NCI-H446 treated with DMSO at 0.1 percent for 48 hours (cell line): Measurements from ENCODE around the gene RASSF4.

Source experiments
- DNase-seq: peaks from one replicate; lab custom pipeline; 2025; lab: John Stamatoyannopoulos, UW

Gene RASSF4

GRCh38 chr10:44928462-44928861 is 31.1 kb upstream of the RASSF4 start:
- no peak for DNase-seq

DNA sequence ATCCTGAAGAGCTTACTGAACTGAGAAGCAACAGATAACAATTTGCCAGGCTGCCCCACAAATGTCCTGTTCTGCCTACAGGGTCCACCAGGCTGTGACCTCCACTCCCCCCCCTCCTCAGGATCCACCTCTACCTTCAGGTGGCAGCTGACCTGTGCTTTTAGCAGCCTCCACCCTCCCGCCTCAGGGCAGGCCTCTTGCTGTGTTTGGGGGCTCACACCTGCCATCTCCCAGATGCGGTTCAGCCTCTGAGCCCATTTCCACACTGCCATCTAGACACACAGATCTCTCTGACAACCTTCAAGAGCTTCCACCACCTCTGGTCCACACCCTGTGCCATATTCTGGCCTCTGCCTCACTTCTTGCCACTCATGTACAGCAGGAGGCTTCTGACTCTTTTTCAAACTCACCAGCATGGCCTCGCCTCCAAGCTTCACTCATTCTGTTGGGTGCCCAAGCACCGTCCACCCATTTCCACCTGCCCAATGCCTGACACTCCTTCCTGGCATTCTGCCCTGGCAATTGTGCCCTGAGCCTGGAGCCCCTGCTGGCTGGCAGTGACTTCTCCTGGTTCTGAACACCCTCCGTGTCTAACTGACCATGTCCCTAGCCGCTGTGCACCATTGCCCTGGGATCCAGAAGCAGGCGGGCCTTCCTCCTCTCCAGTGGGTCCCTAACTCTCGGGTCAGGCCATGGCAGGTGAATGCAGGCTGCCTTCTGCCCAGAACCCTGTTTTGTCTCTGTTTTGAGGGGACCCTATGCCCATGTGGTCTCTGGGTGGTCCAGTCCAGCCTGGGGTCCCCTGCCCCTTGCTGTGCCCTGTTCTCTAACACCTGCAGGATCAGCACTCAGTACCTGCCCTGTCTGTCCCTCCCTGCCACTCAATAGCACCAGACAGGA is 30.0 kb upstream of the RASSF4 start:
- DNase-seq, result no peak

DNA sequence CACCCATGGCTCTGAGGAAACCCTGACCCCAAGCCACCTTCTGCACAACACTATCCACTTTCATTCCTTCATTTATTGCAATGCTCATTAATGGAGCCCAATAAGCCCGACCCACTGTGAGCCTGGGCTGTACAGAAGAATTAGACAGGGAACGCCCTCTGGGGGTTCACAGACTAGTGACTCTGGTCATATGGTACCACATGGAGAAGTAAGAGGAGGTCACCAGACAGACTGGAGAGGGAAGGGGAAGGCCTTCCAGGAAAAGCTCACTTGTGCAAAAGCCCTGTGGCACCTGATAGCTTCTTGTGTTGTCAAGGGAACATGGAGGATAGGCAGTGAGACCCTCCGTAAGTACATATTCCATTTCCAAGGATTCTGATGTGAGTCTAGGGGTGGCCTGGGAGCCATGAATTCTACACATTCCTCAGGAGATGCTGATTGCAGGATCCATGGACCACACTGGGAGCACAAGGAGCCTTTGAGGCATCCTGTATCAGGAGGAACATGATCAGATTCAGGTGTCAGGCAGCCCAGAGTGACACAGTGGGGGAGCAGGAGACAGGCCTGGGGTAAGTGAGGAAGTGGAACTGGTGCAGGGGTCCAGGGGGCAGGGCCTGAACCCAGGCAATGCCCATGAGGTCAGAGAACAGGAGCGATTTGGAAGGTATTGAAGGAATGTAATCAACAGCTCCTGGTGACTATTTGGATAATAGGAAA is 28.5 kb upstream of the RASSF4 start:
- DNase-seq, result no peak

DNA sequence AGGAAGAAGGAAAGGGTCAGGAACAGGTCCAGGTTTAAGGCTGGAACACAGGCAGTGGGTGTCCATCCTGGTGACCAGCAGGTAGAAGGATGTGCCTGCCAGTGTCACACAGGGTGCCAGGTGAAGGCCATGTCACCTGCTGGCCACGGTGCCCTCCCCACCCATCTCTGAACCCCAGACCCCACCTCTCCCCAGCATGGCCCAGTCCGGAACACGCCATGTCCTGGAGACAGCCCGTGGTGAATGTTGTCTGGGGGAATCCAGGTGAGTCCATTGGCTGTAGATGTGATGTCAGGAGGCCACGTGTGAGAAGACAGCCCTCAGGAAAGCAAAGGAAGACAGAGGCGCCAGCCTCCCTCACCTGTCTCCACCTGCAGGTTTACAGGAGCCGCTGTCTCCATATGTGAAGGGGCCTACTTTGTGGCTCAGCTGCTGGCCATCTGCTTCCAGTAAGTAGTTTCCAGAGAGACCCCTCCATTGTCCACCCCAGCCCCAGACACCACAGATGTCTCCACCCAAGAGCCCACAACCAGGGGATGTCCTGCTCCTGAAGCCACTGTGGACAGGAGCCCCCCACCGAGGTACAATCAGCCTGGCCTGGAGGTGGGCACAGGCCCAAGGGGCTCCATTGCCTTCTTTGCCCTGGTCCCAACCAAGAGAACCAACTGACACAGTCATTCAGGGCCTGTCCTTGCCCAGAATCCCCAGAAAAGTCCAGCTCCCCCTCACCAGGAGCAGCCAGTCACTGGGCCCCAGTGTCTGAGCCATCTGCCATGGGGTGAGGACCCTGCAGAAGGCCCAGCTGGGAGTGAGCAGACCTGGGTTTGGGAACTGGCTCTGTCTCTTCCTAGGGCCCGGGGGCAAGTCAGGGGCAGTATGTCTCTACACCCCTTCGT is 27.7 kb upstream of the RASSF4 start:
- no peak for DNase-seq

DNA sequence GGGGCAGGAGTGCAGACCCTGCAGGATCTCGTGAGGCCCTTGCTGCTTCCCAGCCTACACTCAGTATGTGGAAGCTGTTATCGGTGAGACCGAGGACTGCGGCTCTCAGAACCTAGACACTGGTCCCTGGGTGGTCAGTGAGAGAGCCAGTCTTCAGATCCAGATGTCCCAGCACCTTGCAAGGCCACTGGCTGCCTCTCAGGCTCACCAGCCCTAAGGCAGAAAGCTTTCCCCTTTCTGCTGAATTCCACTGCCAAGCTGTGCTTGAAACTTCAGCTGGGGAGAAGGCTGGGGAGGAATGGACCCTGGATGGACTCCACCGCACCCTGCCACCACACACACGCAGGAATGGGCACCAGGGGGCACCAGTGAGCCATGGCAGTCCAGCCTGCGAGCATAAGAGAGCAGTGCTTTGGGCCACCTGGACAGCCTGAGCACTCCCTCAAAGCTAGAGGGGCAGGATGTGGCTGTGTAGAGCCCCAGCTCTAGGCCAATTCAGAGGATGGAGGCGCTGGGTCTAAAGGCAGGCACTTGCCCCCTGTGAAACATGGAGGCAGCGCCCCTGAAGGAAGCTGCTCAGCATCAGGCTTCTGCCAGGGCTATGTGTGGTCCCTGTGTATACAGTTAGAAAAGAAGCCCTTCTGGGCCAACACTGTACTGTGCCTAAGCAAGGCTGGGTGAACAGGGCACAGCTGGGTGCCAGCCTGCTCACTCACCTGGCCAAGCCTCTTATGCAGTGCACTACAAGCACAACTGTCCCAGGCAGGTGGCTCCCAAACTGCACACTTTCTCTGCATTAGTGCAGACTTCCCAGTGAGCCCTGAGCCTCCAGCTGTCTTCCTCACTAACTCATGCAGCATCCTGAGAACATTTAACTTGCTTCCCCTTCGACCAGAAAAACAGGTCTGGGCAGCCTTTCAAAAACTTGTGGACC is 26.8 kb upstream of the RASSF4 start:
- DNase-seq, result no peak

DNA sequence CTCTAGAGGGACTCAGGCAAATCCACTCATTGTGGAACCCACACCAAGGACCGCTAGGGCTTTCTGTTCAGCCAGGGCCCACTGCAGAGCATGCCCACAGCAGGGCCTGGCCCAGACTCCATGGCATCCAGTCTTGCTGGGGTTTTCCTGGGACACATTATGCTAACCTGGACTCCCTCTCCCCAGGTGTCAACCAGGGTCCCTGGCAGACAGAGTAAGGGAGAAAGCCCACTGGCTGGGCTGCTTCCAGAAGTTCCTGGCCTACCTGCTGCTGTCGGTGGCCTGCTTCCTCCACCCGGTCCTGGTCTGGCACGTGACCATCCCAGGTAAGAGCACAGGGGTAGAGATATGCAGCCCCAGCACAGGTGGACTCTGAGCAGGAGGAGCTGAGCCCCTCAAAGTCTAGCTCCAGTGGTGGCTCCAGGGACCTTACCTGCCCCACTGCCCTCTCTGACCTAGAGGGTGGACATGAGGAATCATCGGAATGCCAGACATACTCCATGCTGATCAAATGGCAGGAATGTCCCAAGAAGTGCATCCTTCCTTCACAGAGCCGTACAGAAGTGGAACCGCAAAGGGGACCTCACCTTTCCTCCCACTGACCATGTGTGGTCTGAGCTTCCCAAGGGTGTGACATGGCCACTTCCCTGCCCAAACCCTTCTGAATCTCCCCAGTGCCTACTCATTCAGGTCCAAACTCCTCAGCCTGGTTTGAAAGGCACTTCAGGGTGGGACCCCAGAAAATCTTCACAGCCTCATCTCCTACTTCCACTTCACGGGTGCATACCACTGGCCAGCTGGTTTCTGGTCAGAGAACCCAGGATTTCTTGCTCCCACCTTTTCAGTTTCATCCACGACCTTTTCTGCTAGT is 25.9 kb upstream of the RASSF4 start:
- no peak for DNase-seq

GRCh38 chr10:44934416-44935200 is 25.0 kb upstream of the RASSF4 start:
- DNase-seq, result no peak

- DNase-seq, result no peak
Observed at GRCh38 chr10:44935201-44935965, 24.2 kb upstream of the RASSF4 start.

DNA sequence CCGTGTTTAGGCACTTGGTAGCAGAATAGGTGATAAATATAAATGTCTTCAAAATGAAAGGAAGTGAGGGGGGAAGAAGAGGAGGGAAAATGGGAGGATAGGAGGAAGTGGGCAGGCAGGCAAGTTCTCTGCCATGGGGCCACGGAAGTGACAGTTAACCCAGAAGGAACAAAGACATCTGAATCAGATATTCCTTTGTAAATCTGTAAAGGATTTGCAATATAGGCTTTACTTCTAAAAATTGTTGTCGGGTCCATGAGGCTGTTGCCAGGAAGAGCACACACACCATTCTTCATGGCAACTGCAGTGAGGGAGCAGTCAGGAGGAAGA is 23.7 kb upstream of the RASSF4 start:
- DNase-seq, result no peak

DNA sequence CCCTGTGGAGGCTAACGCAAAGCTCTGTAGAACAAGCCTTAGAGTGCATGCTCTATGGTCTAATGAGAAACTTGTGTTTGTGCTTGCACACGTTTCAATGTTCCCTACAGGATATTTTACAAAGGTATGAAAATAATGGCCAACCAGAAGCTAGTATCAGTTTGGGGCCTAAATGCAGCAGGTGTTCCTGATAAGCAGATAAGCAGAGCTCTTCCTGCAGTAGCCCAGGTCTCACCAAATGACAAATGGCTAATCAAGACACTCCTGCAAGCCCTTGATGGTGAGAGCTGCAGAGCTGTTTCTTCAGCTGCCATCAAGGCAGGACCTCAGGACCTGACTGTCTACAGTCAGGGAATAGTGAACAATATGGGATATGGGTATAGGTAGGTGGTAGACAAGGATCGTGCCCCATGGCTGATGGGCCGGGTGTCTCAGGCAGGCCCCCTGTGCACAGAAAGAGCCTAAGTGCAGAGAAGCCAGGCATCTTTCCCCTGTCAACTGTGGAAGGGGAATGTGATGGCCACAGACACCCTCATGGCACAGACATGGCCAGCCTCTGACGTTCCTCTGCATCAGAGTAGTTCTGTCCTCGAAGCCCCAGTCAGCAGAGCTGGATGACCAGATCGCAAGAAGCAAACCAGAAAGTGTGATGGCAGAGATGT is 23.2 kb upstream of the RASSF4 start:
- DNase-seq, result no peak

DNA sequence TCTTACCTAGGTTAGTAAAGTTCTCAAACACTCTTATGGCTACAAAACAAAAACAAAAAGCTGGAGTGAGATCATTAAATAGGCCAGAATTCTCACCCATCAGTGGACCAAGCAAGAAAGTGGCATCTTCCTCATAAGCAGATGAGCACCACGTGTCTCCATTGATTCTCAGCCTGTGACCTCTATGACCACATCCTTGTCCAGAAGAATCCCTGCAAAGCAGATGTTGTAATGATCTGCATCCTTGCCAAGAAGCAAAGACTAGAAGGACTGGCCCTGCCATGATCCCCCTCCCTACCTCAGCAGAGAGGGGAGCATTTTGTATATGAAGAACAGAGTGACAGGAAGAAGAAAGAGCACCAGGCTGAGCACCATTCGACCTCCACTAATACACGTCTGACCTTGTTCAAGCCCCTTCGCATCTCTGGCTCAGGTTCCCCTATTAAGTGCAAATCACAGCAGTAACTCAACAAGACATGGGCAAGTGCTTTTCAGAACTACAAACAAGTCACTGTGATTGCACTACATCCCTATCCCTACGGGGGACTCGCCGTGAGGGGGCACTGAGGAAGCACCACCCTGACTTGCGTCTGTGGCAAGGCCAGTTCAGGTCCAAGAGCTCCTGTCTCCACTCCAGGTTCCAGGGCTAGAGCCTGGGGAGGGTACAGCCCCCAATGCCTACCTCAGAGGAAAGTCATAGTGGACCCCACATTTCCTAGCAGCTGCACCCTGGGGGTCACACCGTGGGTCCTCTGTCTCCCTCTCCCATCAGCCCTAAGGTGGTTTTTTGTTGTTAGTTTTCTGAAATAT is 22.2 kb upstream of the RASSF4 start:
- DNase-seq, result no peak

GRCh38 chr10:44938956-44939355 is 20.6 kb upstream of the RASSF4 start:
- DNase-seq, result no peak

- no peak for DNase-seq
Observed at GRCh38 chr10:44939691-44940401, 19.8 kb upstream of the RASSF4 start.

- no peak for DNase-seq
Observed at GRCh38 chr10:44944354-44944753, 15.2 kb upstream of the RASSF4 start.

GRCh38 chr10:44946205-44946604 is 13.4 kb upstream of the RASSF4 start:
- DNase-seq, result no peak

DNA sequence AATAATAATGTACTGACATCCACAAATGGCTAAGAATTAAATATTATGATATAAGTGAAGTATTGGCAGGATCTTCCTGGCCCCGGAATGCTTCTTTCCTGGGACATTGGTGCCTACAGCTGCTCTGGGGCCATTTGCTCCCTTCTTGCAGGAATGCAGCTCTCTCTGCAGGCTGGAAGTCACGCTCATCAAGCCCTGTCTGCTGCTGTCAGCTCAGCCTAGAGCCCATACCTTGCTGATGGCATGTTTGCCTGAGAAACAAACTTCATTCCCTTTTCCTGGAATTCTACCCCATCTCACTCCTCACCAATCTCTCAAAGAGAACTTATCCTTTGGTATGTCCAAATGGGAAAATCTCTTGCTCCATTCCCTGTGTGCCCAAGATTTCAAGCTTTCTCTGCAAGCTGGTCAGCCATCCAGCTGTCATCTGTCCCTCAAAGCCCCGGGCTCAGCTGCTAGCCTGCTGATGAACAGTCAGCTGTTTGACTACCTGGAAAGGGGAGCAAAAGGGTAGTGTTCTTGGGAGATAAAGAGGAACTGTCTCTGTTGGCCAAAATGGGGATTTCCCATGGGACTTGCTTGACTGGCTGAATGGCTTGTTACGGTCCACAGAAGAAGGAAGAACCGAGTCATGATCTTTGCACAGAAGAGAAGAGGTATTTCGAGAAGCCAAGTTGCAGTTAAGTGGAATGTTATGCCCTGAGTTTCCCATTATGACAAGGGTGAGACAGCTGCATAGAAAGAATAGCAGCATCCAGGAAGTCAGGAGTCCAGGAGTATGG is 12.0 kb upstream of the RASSF4 start:
- DNase-seq, result no peak
